Retinal pigment epithelial cell (primary cell): ENCODE results near the gene MYH15.

Experiments
- DNase-seq: peaks from one replicate; pipeline ENCODE4 v3.0.0-alpha.2; 2010; ENCODE audit warnings: low read depth
- H3K4me3 ChIP-seq: 2 replicates; pipeline ENCODE4 v1.5.1; 2011; ENCODE audit warnings: mild to moderate bottlenecking, low read length, control low read depth, moderate library complexity
- CTCF ChIP-seq: conservative IDR thresholded peaks from 2 replicates; pipeline ENCODE4 v1.5.1; 2011; ENCODE audit warnings: low read depth, low read length, control low read depth, inconsistent platforms

MYH15 gene

GRCh38 chr3:108511490-108511889 lies 1.1 kb upstream of the MYH15 start:
- DNase-seq: no peak
- H3K4me3 ChIP-seq: no peak overlapping the region
- TF ChIP-seq CTCF: no peak

DNA sequence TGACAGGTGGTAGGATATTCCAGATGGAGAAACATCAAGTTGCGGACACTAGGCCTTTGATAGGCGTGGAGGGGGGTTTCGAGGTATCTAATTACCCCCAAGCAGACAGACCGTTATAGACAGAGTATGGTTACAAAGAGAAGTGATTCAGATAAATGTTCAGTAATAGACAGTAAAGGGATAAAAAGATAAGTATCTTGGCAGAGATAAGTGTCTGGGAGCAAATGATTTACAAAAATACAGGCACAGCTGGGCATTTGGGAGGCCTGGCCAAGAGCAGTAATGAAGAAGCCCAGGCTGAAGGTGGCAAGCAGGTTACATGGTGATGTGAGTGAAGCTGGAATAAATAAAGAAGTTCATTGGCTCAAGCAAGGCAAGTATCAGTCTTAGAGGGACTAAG lies 659 bp upstream of the MYH15 start:
- no peak overlapping the region for H3K4me3 ChIP-seq
- DNase-seq: no peak
- TF ChIP-seq CTCF: no peak

DNA sequence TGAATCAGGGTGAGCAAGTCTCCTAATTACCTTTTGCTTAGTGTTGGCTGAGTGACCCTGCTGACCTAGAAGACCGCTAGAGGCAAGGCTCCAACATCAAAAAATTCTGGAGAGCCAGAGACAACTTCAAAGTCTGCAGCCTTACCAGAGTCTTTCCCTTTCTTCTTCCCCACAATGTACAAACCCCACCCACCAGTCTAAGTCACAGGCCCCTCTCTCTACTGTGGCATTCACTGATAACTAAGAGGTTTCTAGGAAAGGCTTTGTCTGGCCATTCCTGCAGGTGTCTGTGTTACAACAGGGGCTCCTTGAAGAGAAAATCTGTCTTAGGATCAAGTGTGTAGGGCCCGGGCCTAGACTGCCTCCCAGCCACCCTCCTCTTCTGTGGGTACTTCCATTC lies 525 bp downstream of the MYH15 start:
- no peak overlapping the region for H3K4me3 ChIP-seq
- no peak for TF ChIP-seq CTCF
- DNase-seq: no peak

DNA sequence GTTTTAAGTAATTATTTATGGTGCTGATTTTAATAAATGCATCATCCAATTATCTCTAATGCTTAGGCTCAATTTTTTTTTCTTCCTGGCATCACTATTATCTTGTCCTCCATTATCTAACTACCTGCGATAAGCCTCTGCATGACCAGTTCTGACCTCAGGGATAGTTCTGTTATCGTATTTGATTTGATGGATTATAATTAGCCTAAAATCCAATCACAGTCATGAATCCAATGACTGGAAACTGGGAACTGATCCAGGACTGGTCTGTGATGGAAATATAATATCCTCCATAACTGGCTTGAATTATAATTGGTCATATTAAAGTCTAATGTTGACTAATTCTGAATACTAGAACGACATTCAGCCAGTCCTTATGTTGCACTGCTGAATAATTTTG lies 1.1 kb downstream of the MYH15 start:
- TF ChIP-seq CTCF: no peak
- H3K4me3 ChIP-seq: no peak overlapping the region

DNA sequence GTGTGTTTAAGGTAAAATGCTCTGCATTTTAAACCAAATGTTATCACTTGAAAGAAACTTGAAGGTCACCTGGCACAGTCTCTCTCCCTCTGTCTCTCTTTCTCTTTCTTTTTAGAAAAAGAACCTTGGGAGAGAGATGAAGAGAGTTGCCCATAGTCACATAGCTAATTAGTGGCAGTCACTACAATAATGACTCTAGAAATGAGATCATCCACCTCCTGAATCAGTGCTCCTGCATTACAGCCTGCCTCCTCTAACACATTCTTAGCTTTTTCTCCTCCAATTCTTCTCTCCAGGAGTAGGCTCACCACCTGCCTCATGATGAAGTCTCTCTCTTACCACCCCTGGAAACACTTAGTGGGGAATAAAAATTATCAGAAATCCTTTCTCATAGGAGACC lies 2.5 kb downstream of the MYH15 start:
- H3K4me3 ChIP-seq: no peak overlapping the region
- TF ChIP-seq CTCF: no peak
- no peak for DNase-seq

More for the DNA sequence above, 1.1 kb downstream of the MYH15 start:
- peak; percentile 73 for DNase-seq

- no peak for TF ChIP-seq CTCF
These were observed 4.6 kb downstream of the MYH15 start for GRCh38 chr3:108505811-108506210.

GRCh38 chr3:108503722-108504121 lies 6.7 kb downstream of the MYH15 start:
- no peak for DNase-seq
- no peak for TF ChIP-seq CTCF
- no peak overlapping the region for H3K4me3 ChIP-seq

More at GRCh38 chr3:108505811-108506210, 4.6 kb downstream of the MYH15 start:
- H3K4me3 ChIP-seq: no peak overlapping the region
- DNase-seq: no peak
